GM18517 (cell line): Measurements from ENCODE around the gene TSSC4.

Source experiments
- ATAC-seq: cut with Tn5 transposase; IDR thresholded peaks from one replicate; pipeline ENCODE4 v1.9.1; 2021; ENCODE audit warnings: mild to moderate bottlenecking, moderate library complexity; ENCODE audit not compliant: unreplicated experiment

The TSSC4 gene

GRCh38 chr11:2398664-2399355 is 1.7 kb upstream of the TSSC4 start:
- ATAC-seq = no peak

- ATAC-seq = peak; percentile 17
Measured at GRCh38 chr11:2399488-2400068, 972 bp upstream of the TSSC4 start.

- peak; percentile 14 for ATAC-seq
Measured at GRCh38 chr11:2400762-2401435, 349 bp downstream of the TSSC4 start.

GRCh38 chr11:2401436-2401984 is 960 bp downstream of the TSSC4 start:
- no peak for ATAC-seq

- ATAC-seq = no peak
Measured at GRCh38 chr11:2402106-2402505, 1.6 kb downstream of the TSSC4 start.

GRCh38 chr11:2402890-2403645 is 2.5 kb downstream of the TSSC4 start:
- ATAC-seq = no peak

- no peak for ATAC-seq
Measured at GRCh38 chr11:2404735-2405196, 4.2 kb downstream of the TSSC4 start.

GRCh38 chr11:2406451-2406850 is 5.9 kb downstream of the TSSC4 start:
- ATAC-seq = no peak

GRCh38 chr11:2406878-2407410 is 6.4 kb downstream of the TSSC4 start:
- no peak for ATAC-seq

- ATAC-seq = no peak
Measured at GRCh38 chr11:2408671-2409070, 8.1 kb downstream of the TSSC4 start.

GRCh38 chr11:2409126-2409525 is 8.6 kb downstream of the TSSC4 start:
- ATAC-seq = no peak

- ATAC-seq = no peak
Measured at GRCh38 chr11:2409611-2410468, 9.3 kb downstream of the TSSC4 start.

- no peak for ATAC-seq
Measured at GRCh38 chr11:2410616-2411015, 10.1 kb downstream of the TSSC4 start.

GRCh38 chr11:2411446-2412305 is 11.1 kb downstream of the TSSC4 start:
- ATAC-seq = no peak

- ATAC-seq = no peak
Measured at GRCh38 chr11:2412323-2412722, 11.8 kb downstream of the TSSC4 start.

- no peak for ATAC-seq
Measured at GRCh38 chr11:2413742-2414579, 13.4 kb downstream of the TSSC4 start.

GRCh38 chr11:2414616-2415015 is 14.1 kb downstream of the TSSC4 start:
- no peak for ATAC-seq

- ATAC-seq = no peak
Measured at GRCh38 chr11:2415171-2415570, 14.6 kb downstream of the TSSC4 start.
